Mesodermal cell (in vitro differentiated cells): ENCODE measurements around the gene NPFFR2. TPM values are rescaled to one million over a fixed set of nuclear protein-coding genes. Genes with fewer than 3 reads are reported as not detected.

Experiments
- H3K27ac ChIP-seq: 2 replicates; pipeline ENCODE4 v1.7.0; 2013; ENCODE audit warnings: mild to moderate bottlenecking, low read depth, low read length, moderate library complexity; ENCODE audit not compliant: severe bottlenecking
- H3K36me3 ChIP-seq: 2 replicates; pipeline ENCODE4 v1.7.1; 2013; ENCODE audit warnings: mild to moderate bottlenecking, low read length, moderate library complexity; ENCODE audit not compliant: control insufficient read depth, insufficient read depth
- H3K4me1 ChIP-seq: one replicate; pipeline ENCODE4 v1.7.1; 2013; ENCODE audit warnings: mild to moderate bottlenecking, low read length; ENCODE audit not compliant: insufficient read depth, control insufficient read depth, poor library complexity, severe bottlenecking
- H3K4me3 ChIP-seq: 2 replicates; pipeline ENCODE4 v1.7.0; 2013; ENCODE audit warnings: low read length, control low read depth, mild to moderate bottlenecking; ENCODE audit not compliant: insufficient read depth, poor library complexity, severe bottlenecking; ENCODE audit errors: extremely low read depth
- H3K9me3 ChIP-seq: 2 replicates; pipeline ENCODE4 v1.7.1; 2013; ENCODE audit warnings: mild to moderate bottlenecking, low read length, moderate library complexity; ENCODE audit not compliant: control insufficient read depth
- WGBS, 2 experiments: methylation state at CpG; one replicate each; pipeline ENCODE4 v1.1.5; 2013; ENCODE audit warnings: missing lambda C conversion rate in 2 of 2; ENCODE audit not compliant: insufficient coverage in 2 of 2; 5-methylcytosine and 5-hydroxymethylcytosine counted together
- polyA plus RNA-seq, 2 experiments: library from polyadenylated mRNA; stranded (reverse); fragments of 50-300 nt; gene quantifications; one replicate each; pipeline ENCODE4 v1.2.3, GENCODE V29; 2013

Gene NPFFR2
- 3.0 TPM for polyA plus RNA-seq (2013, experiment 1 of 2)
- 3.9 TPM for polyA plus RNA-seq (2013, experiment 2 of 2)

DNA sequence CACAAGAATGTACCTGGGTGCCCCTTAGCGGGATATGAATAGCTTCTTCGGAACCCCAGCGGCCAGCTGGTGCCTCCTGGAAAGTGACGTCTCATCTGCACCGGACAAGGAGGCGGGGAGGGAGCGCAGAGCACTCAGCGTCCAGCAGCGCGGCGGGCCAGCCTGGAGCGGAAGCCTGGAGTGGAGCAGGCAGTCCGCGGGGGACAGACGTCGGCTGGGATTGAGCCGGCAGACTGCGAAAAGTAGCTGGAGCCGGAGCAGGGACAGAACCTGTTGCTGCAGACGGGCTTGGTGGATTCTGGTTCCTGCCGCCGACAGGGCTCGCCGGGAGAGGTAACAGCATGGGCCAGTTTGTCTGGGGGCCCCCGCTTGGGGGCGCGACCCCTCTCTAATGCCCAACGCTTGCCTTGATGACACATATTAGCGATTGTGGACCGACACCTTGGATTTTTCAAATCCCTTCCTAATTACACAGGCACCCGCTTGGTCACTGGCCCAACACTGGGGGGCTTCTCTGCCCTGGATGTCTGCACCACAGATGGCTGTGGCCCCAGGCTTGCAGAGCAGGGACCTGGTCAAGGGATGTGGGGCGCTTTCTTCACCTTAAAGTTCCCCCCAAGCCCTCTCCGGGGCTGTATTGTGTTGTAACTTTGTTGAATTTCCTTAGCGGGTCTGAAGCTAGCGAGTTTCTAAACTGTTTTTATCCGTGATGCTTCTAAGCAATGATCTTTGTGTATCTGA lies at the start of gene NPFFR2:
Gene NPFFR2 (plus strand): TSS at position 133 of the 741 bp plus-strand sequence. CDS start 96,592 bp downstream, outside the sequence.
- H3K4me3 ChIP-seq, result peak within 1 kb of the TSS; percentile 44
- H3K36me3 ChIP-seq, result no peaks in the 10 kb centered on the region
- H3K9me3 ChIP-seq, result no peaks in the 10 kb centered on the region
- WGBS, 2 experiments, result 11 to 15% methylated on average over 26 to 27 of the region's 36 CpGs
- H3K4me1 ChIP-seq, result no peaks in the 10 kb centered on the region
- H3K27ac ChIP-seq, result peak within 1 kb of the TSS; percentile 20

DNA sequence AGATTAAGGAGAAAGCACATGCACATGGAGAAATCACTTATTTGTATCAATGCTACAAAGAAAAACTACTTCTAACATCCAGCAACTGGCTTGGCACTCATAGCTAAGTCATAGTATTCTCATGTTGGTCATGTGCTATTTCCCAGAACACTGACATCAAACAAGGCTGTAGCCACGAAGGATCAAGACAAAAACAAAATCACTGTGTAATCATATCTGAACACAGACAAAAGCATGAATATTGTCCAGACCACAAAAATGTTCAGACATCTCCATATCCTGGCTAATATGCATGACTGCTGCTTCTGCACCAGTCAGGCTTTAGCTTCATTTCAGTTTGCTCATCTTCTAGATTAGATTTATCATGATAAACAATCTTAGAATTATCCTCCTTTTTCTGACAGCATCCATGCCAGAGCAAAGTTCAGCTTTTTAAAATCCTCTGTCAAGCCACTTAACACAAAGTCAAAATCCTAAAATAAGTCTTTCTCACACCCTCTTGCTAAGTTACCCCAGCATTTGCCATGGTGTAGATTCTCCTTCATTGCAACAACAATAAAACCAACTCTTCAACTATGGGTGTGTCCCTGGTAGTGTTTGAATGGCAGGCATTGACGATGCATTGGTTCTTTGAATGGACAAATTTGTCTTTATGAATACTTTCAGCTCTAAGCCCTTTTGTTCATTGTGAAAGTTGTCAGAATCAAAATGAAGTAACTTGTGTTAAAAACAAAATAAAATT lies 39.1 kb upstream of the NPFFR2 start:
- Histone ChIP-seq H3K36me3 (no peaks in the 10 kb centered on the region), H3K27ac (no peak overlapping the region), H3K4me3 (no peak overlapping the region), H3K4me1 (no peaks in the 10 kb centered on the region), H3K9me3 (no peaks in the 10 kb centered on the region)
- 82 to 100% methylated on average over 1 of the region's 2 CpGs for WGBS, 2 experiments

DNA sequence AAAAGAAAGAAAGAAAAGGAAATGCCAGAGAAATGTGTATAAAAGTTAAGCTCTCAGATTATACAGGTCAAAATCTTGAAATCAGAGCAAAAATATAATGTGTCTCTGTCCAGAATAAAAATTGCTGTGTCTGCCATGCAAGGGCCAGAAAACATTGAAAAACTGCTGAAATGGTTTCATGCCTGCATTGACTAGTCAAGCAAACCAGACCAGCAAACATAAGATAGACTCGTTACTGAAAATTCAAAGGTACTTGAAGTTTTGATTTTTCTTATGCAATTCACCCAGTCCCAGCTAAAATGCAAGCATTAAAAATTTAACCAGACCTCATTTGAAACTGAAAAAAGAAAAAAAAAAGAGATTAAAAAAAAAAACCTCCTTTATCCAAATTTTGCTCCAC lies 37.2 kb upstream of the NPFFR2 start:
- no CpG with 5 or more reads among the region's 1 CpG for WGBS, 2 experiments
- Histone ChIP-seq H3K27ac (no peak overlapping the region), H3K4me3 (no peak overlapping the region)

DNA sequence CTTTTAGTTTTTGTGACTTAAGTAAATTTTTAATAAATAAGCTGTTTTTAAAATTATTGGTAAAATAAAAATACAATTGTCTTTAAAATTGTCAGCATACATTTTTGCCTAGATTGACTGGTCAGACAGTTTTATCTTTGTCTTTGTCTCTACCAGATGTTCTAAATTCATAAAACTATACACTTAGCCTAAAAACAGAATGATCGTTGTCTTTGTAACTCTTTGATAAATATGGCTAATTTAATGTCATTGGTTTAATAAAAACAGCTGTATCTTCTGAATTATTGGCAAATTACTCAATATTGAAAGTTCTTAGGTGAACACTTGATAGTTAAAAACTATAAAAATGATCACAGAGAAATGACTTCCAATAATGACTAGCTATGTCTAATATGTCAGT lies 36.5 kb upstream of the NPFFR2 start:
- Histone ChIP-seq H3K4me3 (no peak overlapping the region), H3K9me3 (no peaks in the 10 kb centered on the region), H3K36me3 (no peaks in the 10 kb centered on the region), H3K27ac (no peak overlapping the region), H3K4me1 (no peaks in the 10 kb centered on the region)
- no CpG with 5 or more reads among the region's 1 CpG for WGBS, 2 experiments

More for the DNA sequence above, 37.2 kb upstream of the NPFFR2 start:
- no peaks in the 10 kb centered on the region for H3K9me3 ChIP-seq
- no peaks in the 10 kb centered on the region for H3K4me1 ChIP-seq
- H3K36me3 ChIP-seq, result no peaks in the 10 kb centered on the region

DNA sequence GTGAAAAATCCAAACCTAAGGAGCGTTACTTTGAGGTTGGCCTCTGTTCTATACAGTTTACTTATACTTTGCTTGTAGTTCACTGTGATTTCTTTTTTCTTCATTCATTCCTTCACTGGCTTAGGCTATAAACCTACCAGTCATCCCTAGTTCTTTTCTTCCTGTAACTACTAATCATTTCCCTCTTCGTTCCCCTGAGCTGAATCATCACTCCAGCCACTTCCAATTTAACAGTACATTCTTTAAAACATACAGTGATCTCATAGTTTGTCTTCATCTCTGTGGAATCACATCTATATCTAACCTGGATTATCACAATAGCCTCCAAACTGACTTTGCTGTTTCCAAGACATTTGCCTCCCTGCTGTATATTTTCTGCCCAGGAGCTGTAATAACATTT lies 25.2 kb upstream of the NPFFR2 start:
- WGBS, 2 experiments, result 82 to 89% methylated on average over 1 of the region's 2 CpGs
- H3K9me3 ChIP-seq, result no peaks in the 10 kb centered on the region
- H3K4me1 ChIP-seq, result no peaks in the 10 kb centered on the region

DNA sequence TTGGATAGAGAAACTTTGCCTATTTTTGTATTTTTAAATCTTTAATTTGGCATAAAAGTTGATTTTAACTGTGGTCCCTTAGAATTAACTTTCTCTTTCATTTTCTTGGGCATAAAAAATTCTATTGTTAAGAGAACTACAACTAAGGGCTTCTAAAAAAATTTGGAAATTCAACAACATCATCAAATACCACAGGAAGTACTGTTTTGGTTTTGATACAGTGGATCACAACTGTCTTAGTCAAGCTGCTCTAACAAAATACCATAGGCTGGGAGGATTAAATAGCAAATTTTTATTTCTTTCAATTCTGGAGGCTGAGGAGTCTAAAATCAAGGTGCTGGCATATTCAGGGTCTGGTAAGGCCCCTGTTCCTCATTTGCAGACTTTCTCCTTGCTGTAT lies 19.9 kb upstream of the NPFFR2 start:
- Histone ChIP-seq H3K27ac (no peak overlapping the region), H3K9me3 (no peaks in the 10 kb centered on the region), H3K4me1 (no peaks in the 10 kb centered on the region), H3K36me3 (no peaks in the 10 kb centered on the region), H3K4me3 (no peak overlapping the region)

More for the DNA sequence above, 25.2 kb upstream of the NPFFR2 start:
- Histone ChIP-seq H3K36me3 (no peaks in the 10 kb centered on the region), H3K4me3 (no peak overlapping the region), H3K27ac (no peak overlapping the region)

DNA sequence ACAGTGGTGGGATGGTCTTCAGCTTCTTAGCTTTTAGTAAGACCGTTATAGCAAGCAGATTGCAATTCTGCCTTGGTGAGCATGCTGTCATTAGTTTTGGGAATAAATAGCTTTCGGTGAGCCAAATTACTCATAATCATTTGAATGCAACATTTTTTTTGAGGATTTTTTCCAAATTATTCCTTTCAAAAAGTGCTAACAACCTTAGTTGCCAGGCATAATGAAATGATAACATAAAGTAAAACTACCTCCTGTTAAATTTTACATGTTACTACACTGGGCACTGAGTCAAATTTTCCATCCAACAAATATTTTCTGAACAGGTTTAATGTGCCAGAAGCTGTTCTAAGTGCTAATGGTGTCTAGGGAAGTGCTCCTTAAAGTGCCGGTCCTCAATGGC lies 15.8 kb upstream of the NPFFR2 start:
- WGBS, 2 experiments, result 100% methylated on average over 1 of the region's 3 CpGs; no CpG with 5 or more reads in 1 of the 2 experiments
- Histone ChIP-seq H3K4me3 (no peak overlapping the region), H3K4me1 (no peaks in the 10 kb centered on the region), H3K36me3 (no peaks in the 10 kb centered on the region), H3K9me3 (no peaks in the 10 kb centered on the region), H3K27ac (no peak overlapping the region)

DNA sequence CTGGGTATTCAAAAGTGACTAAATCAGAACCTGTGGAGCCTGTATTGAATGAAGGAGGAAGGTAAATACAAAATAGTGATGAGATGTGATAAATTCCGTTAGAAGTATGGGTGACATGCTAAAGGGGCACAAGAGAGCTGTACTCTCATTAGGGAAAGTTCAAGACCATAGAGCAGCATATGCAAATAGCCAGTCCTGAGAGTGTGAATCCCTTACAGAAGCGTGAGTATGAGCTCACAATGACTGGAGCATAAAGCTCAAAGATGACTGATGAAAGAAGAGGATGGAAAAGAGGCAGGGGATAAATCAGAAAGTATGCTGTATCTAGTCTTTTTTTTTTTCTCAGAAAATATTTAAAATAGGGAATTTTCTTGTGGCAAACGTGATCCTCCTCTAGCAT lies 12.1 kb upstream of the NPFFR2 start:
- no peak overlapping the region for H3K4me3 ChIP-seq

DNA sequence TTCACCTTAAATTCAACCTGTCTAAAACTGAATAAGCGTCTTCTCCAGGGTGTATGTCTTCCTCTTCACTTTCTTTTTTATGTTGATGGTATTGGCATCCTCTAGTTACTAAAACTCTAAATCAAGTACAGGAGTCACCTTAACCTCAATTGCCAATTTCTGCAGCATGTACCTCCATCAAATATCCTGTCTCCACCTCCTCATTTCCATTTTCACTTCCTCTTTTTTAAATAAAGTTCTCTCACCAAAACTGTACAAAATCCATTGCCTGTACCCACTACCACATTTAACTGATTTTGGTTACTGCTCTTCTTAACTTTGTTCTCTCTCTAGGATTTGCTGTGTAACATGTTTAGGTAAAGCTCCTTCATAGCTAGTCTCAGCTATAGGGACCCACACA lies 9.2 kb upstream of the NPFFR2 start:
- no peaks in the 10 kb centered on the region for H3K36me3 ChIP-seq
- no peaks in the 10 kb centered on the region for H3K9me3 ChIP-seq
- H3K27ac ChIP-seq, result no peak overlapping the region
- H3K4me1 ChIP-seq, result no peaks in the 10 kb centered on the region
- no CpG with 5 or more reads among the region's 1 CpG for WGBS, 2 experiments
- H3K4me3 ChIP-seq, result no peak overlapping the region

More for the DNA sequence above, 12.1 kb upstream of the NPFFR2 start:
- no peaks in the 10 kb centered on the region for H3K9me3 ChIP-seq
- no peaks in the 10 kb centered on the region for H3K36me3 ChIP-seq
- 55 to 93% methylated on average over 2 to 3 of the region's 3 CpGs for WGBS, 2 experiments
- no peak overlapping the region for H3K27ac ChIP-seq
- H3K4me1 ChIP-seq, result no peaks in the 10 kb centered on the region

DNA sequence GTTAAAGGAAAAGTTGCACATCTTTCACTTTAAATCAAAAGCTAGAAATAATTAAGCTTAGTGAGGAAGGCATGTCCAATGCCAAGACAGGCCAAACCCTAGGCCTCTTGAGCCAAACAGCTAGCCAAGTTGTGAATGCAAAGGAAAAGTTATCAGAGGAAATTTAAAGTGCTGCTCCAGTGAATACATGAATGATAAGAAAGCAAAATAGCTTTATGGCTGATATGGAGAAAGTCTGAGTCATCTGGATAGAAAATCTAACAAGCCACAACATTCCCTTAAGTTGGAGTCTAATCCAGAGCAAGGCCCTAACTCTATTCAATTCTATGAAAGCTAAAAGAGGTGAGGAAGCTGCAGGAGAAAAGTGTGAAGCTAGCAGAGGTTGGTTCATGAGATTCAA lies 23.8 kb downstream of the NPFFR2 start:
- no peaks in the 10 kb centered on the region for H3K9me3 ChIP-seq
- H3K27ac ChIP-seq, result no peak overlapping the region
- no peak overlapping the region for H3K4me3 ChIP-seq
- no peaks in the 10 kb centered on the region for H3K36me3 ChIP-seq
- no peaks in the 10 kb centered on the region for H3K4me1 ChIP-seq

DNA sequence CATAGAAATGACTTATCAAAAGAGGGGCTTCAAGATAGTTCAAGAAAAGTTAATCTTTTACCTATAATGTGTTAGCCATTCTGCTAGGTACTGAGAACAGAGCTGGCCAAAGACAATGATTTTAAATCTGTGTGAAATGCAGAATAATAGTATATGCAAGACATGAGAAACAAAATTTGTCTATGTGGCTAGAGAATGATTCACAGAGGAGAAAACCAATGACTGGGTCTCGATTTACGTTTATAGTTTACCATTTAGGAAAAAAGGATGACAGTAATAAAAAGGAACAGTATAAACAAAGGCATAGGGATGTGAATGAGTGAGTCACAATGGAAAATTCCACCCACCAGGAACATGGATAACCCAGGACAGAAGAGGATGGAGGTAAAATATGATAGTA lies 31.9 kb downstream of the NPFFR2 start:
- no peak overlapping the region for H3K27ac ChIP-seq
- no peaks in the 10 kb centered on the region for H3K4me1 ChIP-seq
- 91 to 100% methylated on average over 2 of the region's 2 CpGs for WGBS, 2 experiments

More for the DNA sequence above, 31.9 kb downstream of the NPFFR2 start:
- no peaks in the 10 kb centered on the region for H3K9me3 ChIP-seq
- no peak overlapping the region for H3K4me3 ChIP-seq
- no peaks in the 10 kb centered on the region for H3K36me3 ChIP-seq
